MCF 10A (cell line): ENCODE data around the gene RERE. TPM values are rescaled to one million over a fixed set of nuclear protein-coding genes. Genes with fewer than 3 reads are reported as not detected.

Source experiments
- BruUV-seq: library from RNA; stranded (reverse); fragments of 400-500 nt; replicated peaks from 2 replicates; lab custom pipeline; 2021; lab: Mats Ljungman, UMichigan
- CTCF ChIA-PET: fragments of 300-600 bp; sonication (Branson Sonifier 250); formaldehyde crosslinking; extraction: SDS; loops from one replicate; lab custom pipeline; 2021; ENCODE audit warnings: antibody characterized with exemption, inconsistent platforms; lab: Yijun Ruan, JAX
- POLR2A ChIA-PET: fragments of 300-600, 350-650 bp; sonication (Branson Sonifier 250); formaldehyde crosslinking; extraction: SDS; loops from one replicate; lab custom pipeline; 2020; ENCODE audit warnings: antibody characterized with exemption, inconsistent platforms; lab: Yijun Ruan, JAX
- DNase-seq: peaks from one replicate; pipeline ENCODE4 v3.0.0-alpha.2; 2018; ENCODE audit not compliant: unreplicated experiment
- H3K27ac Mint-ChIP-seq: one replicate; pipeline ENCODE4 v1.8.0; 2022; ENCODE audit warnings: mild to moderate bottlenecking, low read depth, mixed read lengths; ENCODE audit not compliant: unreplicated experiment
- H3K27me3 Mint-ChIP-seq: one replicate; pipeline ENCODE4 v1.8.0; 2022; ENCODE audit warnings: mixed read lengths; ENCODE audit not compliant: insufficient read depth, unreplicated experiment
- H3K36me3 Mint-ChIP-seq: one replicate; pipeline ENCODE4 v1.8.0; 2022; ENCODE audit warnings: mild to moderate bottlenecking, moderate library complexity, mixed read lengths; ENCODE audit not compliant: insufficient read depth, unreplicated experiment
- H3K4me1 Mint-ChIP-seq: one replicate; pipeline ENCODE4 v1.8.0; 2022; ENCODE audit warnings: mixed read lengths; ENCODE audit not compliant: insufficient read depth, unreplicated experiment
- H3K4me3 Mint-ChIP-seq: one replicate; pipeline ENCODE4 v1.8.0; 2022; ENCODE audit warnings: mild to moderate bottlenecking, moderate library complexity, mixed read lengths; ENCODE audit not compliant: unreplicated experiment
- H3K9me3 Mint-ChIP-seq: one replicate; pipeline ENCODE4 v1.8.0; 2022; ENCODE audit warnings: mixed read lengths; ENCODE audit not compliant: unreplicated experiment
- intact Hi-C: fragments of 100-400 bp; cut with micrococcal nuclease; formaldehyde crosslinking; loops from 2 replicates; pipeline ENCODE4 v1.14.1; 2022
- total RNA-seq: library from RNA; stranded (reverse); gene quantifications from 2 replicates; pipeline ENCODE4 v1.2.3, GENCODE V29; 2022
- TF ChIP-seq, protein P1 (sequence below): fragments of 200-600 bp; IDR thresholded peaks from one replicate; pipeline ENCODE4 v1.8.0; 2022; ENCODE audit warnings: antibody characterized with exemption, mild to moderate bottlenecking; ENCODE audit not compliant: unreplicated experiment

RERE gene
- total RNA-seq, 1 experiment from 2014 or later, result 48.4 TPM

DNA sequence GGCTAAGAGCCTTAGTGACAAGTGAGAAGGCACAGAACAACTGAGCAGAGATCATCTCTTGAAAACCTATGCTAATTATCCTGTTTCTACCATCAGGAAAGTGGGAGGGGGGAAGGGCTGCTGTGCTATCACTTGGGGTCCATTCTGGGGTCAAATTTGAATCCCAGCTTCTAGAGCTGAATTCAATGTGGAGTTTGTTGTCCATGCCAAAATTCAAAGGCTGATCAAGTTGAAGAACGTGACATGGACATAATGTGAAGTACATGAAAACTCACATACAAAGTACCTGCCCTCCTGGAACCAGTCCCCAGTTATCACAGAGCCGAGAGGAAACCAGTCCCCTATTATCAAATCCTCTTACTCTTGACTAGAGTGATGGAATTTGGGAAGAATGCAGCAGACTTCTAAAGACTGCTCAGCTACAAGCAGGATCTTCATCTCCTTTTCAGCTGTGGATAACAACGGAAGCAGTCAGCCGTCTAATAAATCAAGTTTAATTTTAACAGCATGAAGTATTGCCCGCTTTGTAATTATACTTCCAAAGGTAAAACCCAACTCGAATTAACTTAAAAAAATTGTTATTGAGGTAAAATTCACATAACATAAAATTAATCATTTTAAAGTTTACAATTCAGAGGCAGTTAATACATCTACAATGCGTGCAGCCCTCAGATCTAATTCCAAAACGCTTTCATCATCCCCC, 421.2 kb downstream of the RERE start:
- TF ChIP-seq, protein P1, sequence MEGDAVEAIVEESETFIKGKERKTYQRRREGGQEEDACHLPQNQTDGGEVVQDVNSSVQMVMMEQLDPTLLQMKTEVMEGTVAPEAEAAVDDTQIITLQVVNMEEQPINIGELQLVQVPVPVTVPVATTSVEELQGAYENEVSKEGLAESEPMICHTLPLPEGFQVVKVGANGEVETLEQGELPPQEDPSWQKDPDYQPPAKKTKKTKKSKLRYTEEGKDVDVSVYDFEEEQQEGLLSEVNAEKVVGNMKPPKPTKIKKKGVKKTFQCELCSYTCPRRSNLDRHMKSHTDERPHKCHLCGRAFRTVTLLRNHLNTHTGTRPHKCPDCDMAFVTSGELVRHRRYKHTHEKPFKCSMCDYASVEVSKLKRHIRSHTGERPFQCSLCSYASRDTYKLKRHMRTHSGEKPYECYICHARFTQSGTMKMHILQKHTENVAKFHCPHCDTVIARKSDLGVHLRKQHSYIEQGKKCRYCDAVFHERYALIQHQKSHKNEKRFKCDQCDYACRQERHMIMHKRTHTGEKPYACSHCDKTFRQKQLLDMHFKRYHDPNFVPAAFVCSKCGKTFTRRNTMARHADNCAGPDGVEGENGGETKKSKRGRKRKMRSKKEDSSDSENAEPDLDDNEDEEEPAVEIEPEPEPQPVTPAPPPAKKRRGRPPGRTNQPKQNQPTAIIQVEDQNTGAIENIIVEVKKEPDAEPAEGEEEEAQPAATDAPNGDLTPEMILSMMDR, result no peak
- Mint-ChIP-seq H3K27me3 (no peaks in the 10 kb centered on the region), H3K27ac (peak overlapping the region; percentile 82), H3K4me1 (peaks cover 42% of the 10 kb centered on the region), H3K36me3 (peaks cover 45% of the 10 kb centered on the region), H3K4me3 (peak overlapping the region; percentile 41), H3K9me3 (no peaks in the 10 kb centered on the region)
- ChIA-PET CTCF (interaction anchor here (0.8 to 1.7 kb wide), 3 partner anchors 10 to 175 kb away, joined by 3 to 6 read pairs (median 3); no protein-coding TSS in a partner anchor), POLR2A (interaction anchor here (0.6 kb wide), 1 partner anchor 564 kb away, joined by 4 read pairs; no protein-coding TSS in a partner anchor)
- no TSS peak for BruUV-seq
- intact Hi-C loops, result no loop called here
- no peak for DNase-seq

DNA sequence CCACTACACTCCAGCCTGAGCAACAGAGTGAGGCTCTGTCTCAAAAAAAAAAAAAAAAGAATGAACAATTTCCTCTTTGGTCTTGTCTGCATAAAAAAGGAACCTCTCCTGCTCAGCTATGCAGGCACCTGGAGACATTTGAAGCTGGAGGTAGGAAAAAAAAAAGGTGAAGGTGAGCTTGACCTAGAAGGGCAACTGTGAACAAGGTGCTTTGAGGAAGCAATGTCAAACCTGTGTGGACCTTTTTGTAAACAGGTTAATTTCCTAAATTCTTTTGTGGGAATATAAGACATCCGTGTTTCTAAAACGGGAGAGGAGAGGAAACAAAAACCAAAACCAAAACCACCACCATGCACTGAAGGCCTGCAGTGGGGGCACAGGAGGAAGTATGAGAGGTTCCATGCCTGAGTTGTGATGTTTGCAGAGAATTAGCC, 422.0 kb downstream of the RERE start:
- Mint-ChIP-seq H3K9me3 (no peaks in the 10 kb centered on the region), H3K36me3 (peaks cover 37% of the 10 kb centered on the region), H3K4me1 (peaks cover 44% of the 10 kb centered on the region), H3K27ac (peak overlapping the region; percentile 82), H3K27me3 (no peaks in the 10 kb centered on the region), H3K4me3 (no peak overlapping the region)
- TF ChIP-seq, protein P1, result no peak
- DNase-seq, result no peak
- ChIA-PET CTCF (interaction anchor here (0.8 kb wide), 2 partner anchors 9 to 47 kb away, joined by 3 read pairs; no protein-coding TSS in a partner anchor), POLR2A (interaction anchor here (0.6 to 0.7 kb wide), 2 partner anchors 97 to 296 kb away, joined by 3 read pairs; no protein-coding TSS in a partner anchor)
- intact Hi-C loops, result no loop called here
- no TSS peak for BruUV-seq

DNA sequence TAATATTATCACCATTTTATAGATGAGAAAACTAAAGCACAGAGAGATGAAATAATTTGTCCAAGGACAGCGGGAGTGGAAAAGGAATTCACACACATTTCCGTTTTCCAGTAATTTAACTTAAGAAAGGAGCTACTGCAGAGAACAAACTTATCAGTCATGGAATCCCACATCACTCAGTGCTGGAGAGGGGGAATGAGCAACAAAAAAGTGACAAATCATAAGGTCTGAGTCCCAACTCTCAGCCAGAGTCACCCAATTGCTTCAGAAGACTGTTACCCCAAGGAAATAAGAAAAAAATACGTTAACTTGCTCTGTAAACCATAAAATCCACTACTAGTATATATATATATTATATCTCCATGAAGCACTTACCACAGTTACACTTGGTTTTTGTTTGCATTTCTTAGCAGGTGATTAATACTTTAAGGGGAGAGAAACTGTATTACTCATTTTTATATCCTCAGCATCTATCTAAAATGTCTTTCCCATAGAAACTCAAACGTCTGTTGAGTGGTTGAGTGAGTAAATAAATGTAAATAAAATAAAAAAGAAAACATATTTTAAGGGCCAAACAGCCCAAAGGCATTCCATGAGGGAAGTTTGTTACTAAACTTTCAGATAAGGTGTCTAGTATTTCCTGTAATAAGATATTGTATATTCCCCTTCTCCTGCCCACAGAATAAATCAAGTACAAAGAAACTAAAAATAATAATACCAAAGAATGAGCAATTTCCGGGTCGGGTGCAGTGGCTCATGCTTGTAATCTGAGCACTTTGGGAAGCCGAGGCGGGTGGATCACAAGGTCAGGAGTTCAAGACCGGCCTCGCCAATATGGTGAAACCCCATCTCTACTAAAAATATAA, 422.8 kb downstream of the RERE start:
- POLR2A ChIA-PET, result interaction anchor here (0.6 to 0.7 kb wide), 2 partner anchors 98 to 296 kb away, joined by 3 read pairs; no protein-coding TSS in a partner anchor
- H3K36me3 Mint-ChIP-seq, result peaks cover 39% of the 10 kb centered on the region
- peak overlapping the region; percentile 82 for H3K27ac Mint-ChIP-seq
- no peak overlapping the region for H3K4me3 Mint-ChIP-seq
- BruUV-seq, result no TSS peak
- CTCF ChIA-PET, result interaction anchor here (0.8 kb wide), 1 partner anchor 46 kb away, joined by 3 read pairs; no protein-coding TSS in a partner anchor
- no peaks in the 10 kb centered on the region for H3K9me3 Mint-ChIP-seq
- no peaks in the 10 kb centered on the region for H3K27me3 Mint-ChIP-seq
- DNase-seq, result peak; percentile 74
- intact Hi-C loops, result no loop called here
- peaks cover 44% of the 10 kb centered on the region for H3K4me1 Mint-ChIP-seq
- TF ChIP-seq, protein P1, result no peak
